Thoracic aorta (tissue), 2 donors: ENCODE measurements around the gene WDR83. TPM values are rescaled to one million over a fixed set of nuclear protein-coding genes. Genes with fewer than 3 reads are reported as not detected.

ENCODE experiments used
- ATAC-seq: fragments of 150-250 bp; one replicate; pipeline ENCODE4 v1.8.0; 2017; ENCODE audit warnings: low read depth; ENCODE audit not compliant: insufficient number of reproducible peaks, low FRiP score
- DNase-seq: peaks from one replicate; pipeline ENCODE4 v3.0.0-alpha.2; 2020; ENCODE audit warnings: low spot score
- H3K27ac ChIP-seq, 2 donors: fragments of 200-600 bp; sonication (generic); 1 replicate in 1 of 2; 2 replicates in 1 of 2; pipeline ENCODE4 v1.5.1; 2016; ENCODE audit warnings: mild to moderate bottlenecking in 2 of 2, moderate library complexity in 2 of 2
- H3K27me3 ChIP-seq: fragments of 200-600 bp; sonication (generic); replicated peaks from 2 replicates; pipeline ENCODE4 v1.6.0; 2016; ENCODE audit warnings: mild to moderate bottlenecking; ENCODE audit not compliant: insufficient read depth
- H3K36me3 ChIP-seq: fragments of 200-600 bp; sonication (generic); one replicate; pipeline ENCODE4 v1.5.1; 2016
- H3K4me1 ChIP-seq, 2 donors: fragments of 200-600 bp; sonication (generic); 1 replicate in 1 of 2; 2 replicates in 1 of 2; pipeline versions ENCODE4 v1.5.1 to v1.6.0; 2016; ENCODE audit warnings: low read depth in 2 of 2, mild to moderate bottlenecking in 1 of 2; ENCODE audit not compliant: control insufficient read depth in 1 of 2
- H3K4me3 ChIP-seq: fragments of 200-600 bp; sonication (generic); 2 replicates; pipeline ENCODE4 v1.5.1; 2016; ENCODE audit warnings: mild to moderate bottlenecking
- H3K9me3 ChIP-seq: fragments of 200-600 bp; sonication (generic); 2 replicates; pipeline ENCODE4 v1.5.1; 2016
- CTCF ChIP-seq: fragments of 200-600 bp; sonication (generic); IDR thresholded peaks from one replicate; pipeline ENCODE4 v1.5.1; 2019; ENCODE audit warnings: antibody characterized with exemption
- total RNA-seq, 2 donors: library from RNA; depleted of rRNA; stranded (reverse); fragments of >200 nt; gene quantifications; one replicate each; pipeline versions ENCODE4 v1.1.0 to v1.2.3, GENCODE V29; 2016

Gene WDR83
- total RNA-seq, 2 donors from 2014 or later = 12.1 to 16.2 TPM

- DNase-seq (no peak), ATAC-seq (no peak)
- peaks cover 41% of the 10 kb centered on the region for H3K36me3 ChIP-seq
- H3K27me3 ChIP-seq = no peaks in the 10 kb centered on the region
- no peaks in the 10 kb centered on the region for H3K9me3 ChIP-seq
- TF ChIP-seq CTCF = no peak
- H3K27ac ChIP-seq = no peak overlapping the region
- no peak overlapping the region for H3K4me3 ChIP-seq
- H3K4me1 ChIP-seq = peaks cover 0 to 12% of the 10 kb centered on the region in 2 donors
These were observed 13.4 kb downstream of the WDR83 start for GRCh38 chr19:12680034-12680433.

GRCh38 chr19:12681074-12681987 is 14.7 kb downstream of the WDR83 start, which contains the start of gene DHPS:
Gene DHPS (minus strand): TSS chr19:12681880. CDS start chr19:12681766, 114 bp downstream.
- DNase-seq = peak; percentile 82
- Histone ChIP-seq H3K4me3 (peak within 1 kb of the TSS; percentile 96), H3K36me3 (peaks cover 33% of the 10 kb centered on the region), H3K27me3 (no peaks in the 10 kb centered on the region), H3K9me3 (no peaks in the 10 kb centered on the region), H3K4me1 (peaks cover 0 to 12% of the 10 kb centered on the region in 2 donors), H3K27ac (peak within 1 kb of the TSS; percentile 93 to 98)
- no peak for TF ChIP-seq CTCF
- ATAC-seq = peak; percentile 95

GRCh38 chr19:12685831-12686230 is 19.2 kb downstream of the WDR83 start:
- no peak for TF ChIP-seq CTCF
- peaks cover 0 to 2% of the 10 kb centered on the region in 2 donors for H3K4me1 ChIP-seq
- no peak for DNase-seq
- H3K4me3 ChIP-seq = no peak overlapping the region
- H3K27me3 ChIP-seq = no peaks in the 10 kb centered on the region
- H3K27ac ChIP-seq = no peak overlapping the region
- ATAC-seq = no peak
- H3K9me3 ChIP-seq = no peaks in the 10 kb centered on the region
- H3K36me3 ChIP-seq = no peaks in the 10 kb centered on the region

- ATAC-seq = no peak
- Histone ChIP-seq H3K36me3 (no peaks in the 10 kb centered on the region), H3K27ac (no peak within 1 kb of the TSS), H3K4me1 (no peaks in the 10 kb centered on the region), H3K27me3 (no peaks in the 10 kb centered on the region), H3K4me3 (no peak within 1 kb of the TSS), H3K9me3 (no peaks in the 10 kb centered on the region)
- no peak for TF ChIP-seq CTCF
- DNase-seq = no peak
These were observed 21.0 kb downstream of the WDR83 start, which contains the start of gene GNG14 for GRCh38 chr19:12687496-12688196. Gene GNG14 (plus strand): TSS chr19:12687998. CDS start chr19:12688049, 51 bp downstream.

GRCh38 chr19:12689012-12689411 is 22.4 kb downstream of the WDR83 start:
- TF ChIP-seq CTCF = no peak
- H3K4me3 ChIP-seq = no peak overlapping the region
- no peaks in the 10 kb centered on the region for H3K4me1 ChIP-seq
- ATAC-seq = no peak
- H3K27me3 ChIP-seq = no peaks in the 10 kb centered on the region
- H3K36me3 ChIP-seq = no peaks in the 10 kb centered on the region
- no peak overlapping the region for H3K27ac ChIP-seq
- no peaks in the 10 kb centered on the region for H3K9me3 ChIP-seq
- no peak for DNase-seq
